NOMO-1 treated with dmso at 0.1 percent for 144 hours (cell line): ENCODE measurements around the gene LARGE1.
"Not testable (repeated sequence)": the region's sequence is repeated elsewhere in the genome, so short reads cannot be mapped to it uniquely, and the experiment has no call there.

Source experiments
- DNase-seq: peaks from one replicate; lab custom pipeline; 2025; ENCODE audit not compliant: unreplicated experiment; lab: John Stamatoyannopoulos, UW

LARGE1 gene

GRCh38 chr22:33858653-33859052, 61.6 kb downstream of the LARGE1 start:
- DNase-seq: not testable (repeated sequence)

- not testable (repeated sequence) for DNase-seq
Observed at GRCh38 chr22:33857767-33858166, 62.5 kb downstream of the LARGE1 start.

GRCh38 chr22:33854724-33855123, 65.6 kb downstream of the LARGE1 start:
- no peak for DNase-seq

GRCh38 chr22:33853200-33854097, 66.8 kb downstream of the LARGE1 start:
- no peak for DNase-seq

- no peak for DNase-seq
Observed at GRCh38 chr22:33851821-33852384, 68.4 kb downstream of the LARGE1 start.

- no peak for DNase-seq
Observed at GRCh38 chr22:33851240-33851639, 69.0 kb downstream of the LARGE1 start.

GRCh38 chr22:33850724-33851123, 69.6 kb downstream of the LARGE1 start:
- no peak for DNase-seq

- no peak for DNase-seq
Observed at GRCh38 chr22:33850193-33850592, 70.1 kb downstream of the LARGE1 start.

GRCh38 chr22:33848251-33848650, 72.0 kb downstream of the LARGE1 start:
- DNase-seq: no peak

GRCh38 chr22:33844273-33844672, 76.0 kb downstream of the LARGE1 start:
- DNase-seq: no peak

GRCh38 chr22:33842421-33843094, 77.7 kb downstream of the LARGE1 start:
- DNase-seq: no peak

GRCh38 chr22:33842006-33842354, 78.3 kb downstream of the LARGE1 start:
- DNase-seq: no peak

GRCh38 chr22:33841281-33842005, 78.8 kb downstream of the LARGE1 start:
- no peak for DNase-seq

- no peak for DNase-seq
Observed at GRCh38 chr22:33838644-33839043, 81.6 kb downstream of the LARGE1 start.

- no peak for DNase-seq
Observed at GRCh38 chr22:33837826-33838225, 82.5 kb downstream of the LARGE1 start.

GRCh38 chr22:33835265-33835664, 85.0 kb downstream of the LARGE1 start:
- no peak for DNase-seq

- no peak for DNase-seq
Observed at GRCh38 chr22:33832558-33833151, 87.6 kb downstream of the LARGE1 start.

- DNase-seq: no peak
Observed at GRCh38 chr22:33831651-33832050, 88.6 kb downstream of the LARGE1 start.

GRCh38 chr22:33831207-33831606, 89.1 kb downstream of the LARGE1 start:
- DNase-seq: no peak

GRCh38 chr22:33829546-33830280, 90.6 kb downstream of the LARGE1 start:
- DNase-seq: no peak
